OCI-LY1 (cell line): ENCODE results near the gene FFAR4.

Experiments
- H2AFZ ChIP-seq: fragments of 200-600 bp; sonication (generic), shearing (Covaris generic); 2 replicates; pipeline ENCODE4 v1.6.0; 2014; ENCODE audit warnings: antibody characterized with exemption, mild to moderate bottlenecking, low read length
- H3F3A ChIP-seq: fragments of 200-600 bp; sonication (generic), shearing (Covaris generic); 2 replicates; pipeline ENCODE4 v1.6.0; 2014; ENCODE audit warnings: mild to moderate bottlenecking, antibody characterized with exemption, low read length, moderate library complexity; ENCODE audit not compliant: insufficient read depth
- H3K27ac ChIP-seq: fragments of 200-600 bp; sonication (generic); 2 replicates; pipeline ENCODE4 v1.5.1; 2014; ENCODE audit warnings: low read length, mixed run types, mild to moderate bottlenecking, low read depth; ENCODE audit not compliant: poor library complexity, severe bottlenecking
- H3K27me3 ChIP-seq: fragments of 200-600 bp; sonication (generic); 2 replicates; pipeline ENCODE4 v1.6.0; 2014; ENCODE audit warnings: antibody characterized with exemption, mild to moderate bottlenecking, low read length, moderate library complexity; ENCODE audit not compliant: insufficient read depth
- H3K36me3 ChIP-seq: fragments of 200-600 bp; sonication (generic); 2 replicates; pipeline ENCODE4 v1.6.1; 2014; ENCODE audit warnings: mild to moderate bottlenecking, antibody characterized with exemption, low read length, moderate library complexity, mixed read lengths; ENCODE audit not compliant: insufficient read depth
- H3K4me1 ChIP-seq: fragments of 200-600 bp; sonication (generic); 2 replicates; pipeline ENCODE4 v1.5.1; 2014; ENCODE audit warnings: mild to moderate bottlenecking, low read length, moderate library complexity; ENCODE audit not compliant: insufficient read depth, severe bottlenecking
- H3K4me2 ChIP-seq: fragments of 200-600 bp; sonication (generic), shearing (Covaris generic); 2 replicates; pipeline ENCODE4 v1.6.1; 2014; ENCODE audit warnings: low read length
- H3K4me3 ChIP-seq: fragments of 200-600 bp; sonication (generic); 2 replicates; pipeline ENCODE4 v1.5.1; 2014; ENCODE audit warnings: low read length, low read depth, mild to moderate bottlenecking, mixed read lengths; ENCODE audit not compliant: poor library complexity, severe bottlenecking
- H3K79me2 ChIP-seq: fragments of 200-600 bp; shearing (Covaris generic); 2 replicates; pipeline ENCODE4 v1.6.1; 2016; ENCODE audit warnings: mixed run types, low read length, mixed read lengths; ENCODE audit not compliant: insufficient read depth
- H3K9ac ChIP-seq: fragments of 200-600 bp; sonication (generic), shearing (Covaris generic); 2 replicates; pipeline ENCODE4 v1.6.1; 2014; ENCODE audit warnings: mild to moderate bottlenecking, low read length, mixed read lengths
- H3K9me2 ChIP-seq: fragments of 200-600 bp; sonication (generic), shearing (Covaris generic); 2 replicates; pipeline ENCODE4 v1.6.1; 2014; ENCODE audit warnings: low read depth, mild to moderate bottlenecking, low read length, mixed read lengths
- H3K9me3 ChIP-seq: fragments of 200-600 bp; shearing (Covaris generic); 2 replicates; pipeline ENCODE4 v1.6.1; 2014; ENCODE audit warnings: low read length, mixed read lengths
- H4K20me1 ChIP-seq: fragments of 200-600 bp; sonication (generic), shearing (Covaris generic); 2 replicates; pipeline ENCODE4 v1.6.0; 2016; ENCODE audit warnings: mild to moderate bottlenecking, low read length; ENCODE audit not compliant: insufficient read depth
- EZH2 ChIP-seq: fragments of 200-600 bp; sonication (generic), shearing (Covaris generic); IDR thresholded peaks from 2 replicates; pipeline ENCODE4 v1.8.0; 2017; ENCODE audit warnings: borderline replicate concordance, mixed run types, mild to moderate bottlenecking, antibody characterized with exemption, low read length, moderate library complexity, mixed read lengths
- TF ChIP-seq, protein P1 (sequence below): fragments of 200-600 bp; sonication (generic), shearing (Covaris generic); IDR thresholded peaks from 2 replicates; pipeline ENCODE4 v1.5.1; 2017; ENCODE audit warnings: mild to moderate bottlenecking, antibody characterized with exemption, low read length, moderate library complexity, mixed read lengths

The FFAR4 gene

DNA sequence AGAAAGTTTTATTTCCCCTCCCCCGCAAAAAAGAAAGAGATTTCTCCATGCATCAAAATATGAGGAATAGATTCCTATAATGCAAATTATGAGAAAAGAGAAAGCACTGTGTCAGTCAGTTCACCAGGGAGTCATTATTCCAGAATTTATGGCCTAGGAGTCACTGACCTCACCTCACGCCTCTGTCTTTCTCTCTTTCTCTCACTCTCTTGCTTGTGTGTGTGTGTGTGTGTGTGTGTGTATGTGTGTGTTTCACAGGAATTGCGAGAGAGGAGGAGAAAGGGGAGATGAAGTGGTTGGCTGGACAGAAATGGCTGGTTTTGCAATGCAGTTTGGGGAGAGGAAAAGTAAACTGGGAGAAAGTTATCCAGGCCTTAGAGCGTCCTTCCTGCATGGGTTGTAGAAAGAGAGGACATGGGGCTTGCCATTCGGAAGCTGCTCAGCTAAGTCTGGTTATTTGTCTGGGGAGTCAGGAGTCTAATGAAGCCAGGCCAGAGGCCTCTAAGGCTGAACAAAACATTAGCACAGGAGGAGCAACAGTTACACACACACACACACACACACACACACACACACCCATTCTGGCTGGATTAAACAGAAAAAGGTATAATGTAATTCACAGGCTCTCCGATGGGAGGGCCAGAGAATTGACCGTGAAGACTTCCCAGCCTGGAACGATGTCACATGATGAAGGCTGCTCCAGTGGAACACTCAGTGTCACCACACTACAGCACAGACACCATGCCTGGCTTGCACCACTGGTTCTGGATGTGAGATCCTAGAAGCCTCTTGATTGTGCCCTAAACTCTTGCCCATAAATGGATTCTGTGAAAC, 12.8 kb upstream of the FFAR4 start:
- no peak overlapping the region for H3K4me2 ChIP-seq
- no peaks in the 10 kb centered on the region for H3K79me2 ChIP-seq
- no peak overlapping the region for H3K4me3 ChIP-seq
- no peak overlapping the region for H3K9ac ChIP-seq
- H3F3A ChIP-seq, result no peaks in the 10 kb centered on the region
- H3K4me1 ChIP-seq, result no peaks in the 10 kb centered on the region
- H3K27ac ChIP-seq, result no peak overlapping the region
- H2AFZ ChIP-seq, result no peak overlapping the region
- H3K36me3 ChIP-seq, result no peaks in the 10 kb centered on the region
- TF ChIP-seq, protein P1, sequence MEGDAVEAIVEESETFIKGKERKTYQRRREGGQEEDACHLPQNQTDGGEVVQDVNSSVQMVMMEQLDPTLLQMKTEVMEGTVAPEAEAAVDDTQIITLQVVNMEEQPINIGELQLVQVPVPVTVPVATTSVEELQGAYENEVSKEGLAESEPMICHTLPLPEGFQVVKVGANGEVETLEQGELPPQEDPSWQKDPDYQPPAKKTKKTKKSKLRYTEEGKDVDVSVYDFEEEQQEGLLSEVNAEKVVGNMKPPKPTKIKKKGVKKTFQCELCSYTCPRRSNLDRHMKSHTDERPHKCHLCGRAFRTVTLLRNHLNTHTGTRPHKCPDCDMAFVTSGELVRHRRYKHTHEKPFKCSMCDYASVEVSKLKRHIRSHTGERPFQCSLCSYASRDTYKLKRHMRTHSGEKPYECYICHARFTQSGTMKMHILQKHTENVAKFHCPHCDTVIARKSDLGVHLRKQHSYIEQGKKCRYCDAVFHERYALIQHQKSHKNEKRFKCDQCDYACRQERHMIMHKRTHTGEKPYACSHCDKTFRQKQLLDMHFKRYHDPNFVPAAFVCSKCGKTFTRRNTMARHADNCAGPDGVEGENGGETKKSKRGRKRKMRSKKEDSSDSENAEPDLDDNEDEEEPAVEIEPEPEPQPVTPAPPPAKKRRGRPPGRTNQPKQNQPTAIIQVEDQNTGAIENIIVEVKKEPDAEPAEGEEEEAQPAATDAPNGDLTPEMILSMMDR, result no peak
- TF ChIP-seq EZH2, result no peak
- H3K27me3 ChIP-seq, result no peaks in the 10 kb centered on the region
- no peaks in the 10 kb centered on the region for H4K20me1 ChIP-seq
- no peaks in the 10 kb centered on the region for H3K9me3 ChIP-seq
- no peaks in the 10 kb centered on the region for H3K9me2 ChIP-seq

DNA sequence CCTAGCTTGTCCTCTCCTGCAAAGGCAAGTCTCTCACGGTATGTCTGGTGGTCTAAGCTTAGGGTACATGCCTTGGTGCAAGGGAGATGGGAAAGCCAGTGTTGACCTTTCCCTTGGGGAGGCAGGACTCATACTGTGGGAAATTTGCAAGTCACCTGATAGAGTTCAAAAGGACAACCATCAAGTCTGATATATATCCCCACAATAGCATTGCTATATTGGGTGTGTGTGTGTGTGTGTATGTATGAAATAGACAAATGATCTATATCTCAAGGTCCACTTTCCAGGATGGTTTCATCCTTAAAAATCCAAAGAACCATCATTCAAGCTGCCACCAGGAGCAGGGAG, 12.2 kb upstream of the FFAR4 start:
- Histone ChIP-seq H3K4me2 (no peak overlapping the region), H3K27me3 (no peaks in the 10 kb centered on the region), H3K27ac (no peak overlapping the region), H2AFZ (no peak overlapping the region), H3K9me2 (no peaks in the 10 kb centered on the region), H3K36me3 (no peaks in the 10 kb centered on the region), H3K4me1 (no peaks in the 10 kb centered on the region), H4K20me1 (no peaks in the 10 kb centered on the region), H3K4me3 (no peak overlapping the region), H3K9ac (no peak overlapping the region), H3K79me2 (no peaks in the 10 kb centered on the region), H3F3A (no peaks in the 10 kb centered on the region), H3K9me3 (no peaks in the 10 kb centered on the region)
- TF ChIP-seq, protein P1, result no peak
- no peak for TF ChIP-seq EZH2

DNA sequence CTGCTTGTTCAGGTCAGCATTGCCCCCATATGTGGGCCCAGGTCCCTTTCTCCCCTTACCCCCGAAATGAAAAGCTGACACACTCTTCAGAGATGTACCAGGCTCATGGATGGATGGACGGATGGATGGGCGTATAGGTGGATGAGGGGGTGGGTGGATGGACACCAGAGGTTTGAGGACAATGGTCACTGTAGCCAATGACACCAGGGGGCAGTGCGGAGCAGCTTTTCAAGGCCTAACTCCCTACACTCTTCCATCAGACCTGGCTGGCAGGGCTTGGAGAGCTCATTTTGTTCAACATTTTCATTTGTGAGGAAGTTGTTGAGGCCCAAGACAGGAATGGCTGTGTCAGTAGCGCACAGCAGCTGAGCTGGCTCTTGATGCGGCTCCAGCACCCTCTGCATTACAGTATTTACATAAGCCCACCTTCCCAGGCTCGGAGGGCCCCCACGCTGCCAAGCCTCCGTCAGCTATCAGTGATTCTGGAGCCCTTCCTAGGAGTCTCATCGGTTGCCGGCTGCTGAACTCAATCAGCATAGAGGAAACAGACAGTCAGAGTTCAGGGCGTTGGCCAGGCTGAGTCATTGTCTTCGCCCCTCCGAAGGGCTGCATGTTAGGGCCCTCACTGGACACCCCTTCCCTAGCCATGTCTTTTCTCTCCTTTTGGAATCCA, 11.6 kb upstream of the FFAR4 start:
- no peak overlapping the region for H3K4me2 ChIP-seq

More for the DNA sequence above, 11.6 kb upstream of the FFAR4 start:
- Histone ChIP-seq H3K4me1 (no peaks in the 10 kb centered on the region), H3K27ac (no peak overlapping the region), H3F3A (no peaks in the 10 kb centered on the region), H3K9me2 (no peaks in the 10 kb centered on the region), H3K79me2 (no peaks in the 10 kb centered on the region), H3K36me3 (no peaks in the 10 kb centered on the region), H4K20me1 (no peaks in the 10 kb centered on the region), H2AFZ (no peak overlapping the region), H3K9ac (no peak overlapping the region), H3K9me3 (no peaks in the 10 kb centered on the region), H3K27me3 (no peaks in the 10 kb centered on the region), H3K4me3 (no peak overlapping the region)
- TF ChIP-seq, protein P1, result peak; percentile 45; the same call in 1 of the 2 replicates
- TF ChIP-seq EZH2, result no peak
